GM12878 (cell line): ENCODE results near the gene MRPL39. TPM values are rescaled to one million over a fixed set of nuclear protein-coding genes. Genes with fewer than 3 reads are reported as not detected.

Source experiments
- ATAC-seq: fragments of 200-7000 bp; cut with Tn5 transposase; 3 replicates; pipeline ENCODE4 v1.9.1; 2020; ENCODE audit warnings: mild to moderate bottlenecking, moderate library complexity
- BruUV-seq: library from RNA; stranded (reverse); fragments of 400-500 nt; replicated peaks from 2 replicates; lab custom pipeline; 2021; lab: Mats Ljungman, UMichigan
- CTCF ChIA-PET: fragments of 300-600 bp; sonication (Branson Sonifier 250); formaldehyde crosslinking; extraction: SDS; loops from one replicate; lab custom pipeline; 2021; ENCODE audit warnings: inconsistent platforms; lab: Yijun Ruan, JAX
- POLR2A ChIA-PET: fragments of 350-600 bp; formaldehyde crosslinking; extraction: SDS; loops from one replicate; lab custom pipeline; 2021; ENCODE audit warnings: inconsistent platforms; lab: Charles Lee
- RAD21 ChIA-PET: fragments of 300-600 bp; sonication (Branson Sonifier 250); formaldehyde crosslinking; loops from one replicate; lab custom pipeline; 2023; ENCODE audit warnings: antibody characterized with exemption; ENCODE audit not compliant: unreplicated experiment; lab: Charles Lee
- SMC1A ChIA-PET: fragments of 300-600 bp; sonication (Branson Sonifier 250); formaldehyde crosslinking; loops from one replicate; lab custom pipeline; 2023; ENCODE audit not compliant: unreplicated experiment, uncharacterized antibody; lab: Charles Lee
- DNase-seq: peaks from one replicate; pipeline ENCODE4 v3.0.0-alpha.2; 2011; ENCODE audit warnings: low read depth, low spot score
- FAIRE-seq: peaks from 3 replicates; lab custom pipeline; 2011; peaks lifted over from hg19 to GRCh38; lab: Jason Lieb, UNC
- H2AFZ ChIP-seq: 2 replicates; pipeline ENCODE4 v1.6.0; 2011; ENCODE audit warnings: low read depth, low read length, control low read depth; ENCODE audit not compliant: control insufficient read depth
- H3K27ac ChIP-seq: 2 replicates; pipeline ENCODE4 v1.5.1; 2011; ENCODE audit warnings: control low read depth; ENCODE audit not compliant: control insufficient read depth, insufficient read depth
- H3K27me3 ChIP-seq, 2 experiments: replicated peaks in 1 of 2; 2 replicates each; pipeline versions ENCODE4 v1.6.0 to v1.6.1; 2011; ENCODE audit warnings: low read length in 1 of 2; ENCODE audit not compliant: control insufficient read depth in 2 of 2, insufficient read depth in 2 of 2
- H3K36me3 ChIP-seq, 2 experiments: 2 replicates each; pipeline ENCODE4 v1.5.1; 2011; ENCODE audit warnings: low read length in 1 of 2; ENCODE audit not compliant: control insufficient read depth in 2 of 2, insufficient read depth in 2 of 2
- H3K4me1 ChIP-seq: 2 replicates; pipeline ENCODE4 v1.6.1; 2011; ENCODE audit warnings: mild to moderate bottlenecking, low read length, moderate library complexity, mixed read lengths; ENCODE audit not compliant: control insufficient read depth, insufficient read depth
- H3K4me2 ChIP-seq: 2 replicates; pipeline ENCODE4 v1.6.0; 2011; ENCODE audit warnings: control low read depth; ENCODE audit not compliant: control insufficient read depth, insufficient read depth
- H3K4me3 ChIP-seq: fragments of 200-600 bp; sonication (generic); 2 replicates; pipeline ENCODE4 v1.5.1; 2016
- H3K79me2 ChIP-seq: 2 replicates; pipeline ENCODE4 v1.6.0; 2011; ENCODE audit warnings: low read length; ENCODE audit not compliant: control insufficient read depth, insufficient read depth
- H3K9ac ChIP-seq: 2 replicates; pipeline ENCODE4 v1.8.0; 2011; ENCODE audit warnings: low read length, control low read depth, mixed read lengths; ENCODE audit not compliant: control insufficient read depth, insufficient read depth
- H3K9me3 ChIP-seq: replicated peaks from 3 replicates; pipeline ENCODE4 v1.5.1; 2011; ENCODE audit warnings: mild to moderate bottlenecking, low read length; ENCODE audit not compliant: control insufficient read depth, insufficient read depth
- H4K20me1 ChIP-seq: 2 replicates; pipeline ENCODE4 v1.6.0; 2011; ENCODE audit not compliant: control insufficient read depth, insufficient read depth
- MTA2 ChIP-seq: fragments of 450-650 bp; IDR thresholded peaks from 2 replicates; pipeline ENCODE4 v1.6.1; 2016; ENCODE audit warnings: low read depth, mild to moderate bottlenecking, moderate library complexity
- RFX5 ChIP-seq: IDR thresholded peaks from 2 replicates; pipeline ENCODE4 v1.6.1; 2011; ENCODE audit warnings: low read depth, low read length, improper control_type of control experiment
- RUNX3 ChIP-seq: IDR thresholded peaks from 2 replicates; pipeline ENCODE4 v1.6.1; 2012; ENCODE audit warnings: low read length, inconsistent platforms
- SMC3 ChIP-seq: IDR thresholded peaks from 2 replicates; pipeline ENCODE4 v1.6.1; 2011; ENCODE audit warnings: low read length, improper control_type of control experiment, borderline replicate concordance
- SUZ12 ChIP-seq: fragments of 200-600 bp; sonication (generic); IDR thresholded peaks from one replicate; pipeline ENCODE4 v1.6.1; 2018; ENCODE audit warnings: antibody characterized with exemption, mild to moderate bottlenecking; ENCODE audit not compliant: unreplicated experiment
- TAF1 ChIP-seq: IDR thresholded peaks from 2 replicates; pipeline ENCODE4 v1.6.1; 2011; ENCODE audit warnings: mild to moderate bottlenecking, low read depth, low read length, borderline replicate concordance
- WGBS: methylation state at CpG from one replicate; pipeline ENCODE4 v1.1.6; 2016; ENCODE audit warnings: low lambda C conversion rate; ENCODE audit not compliant: insufficient replicate concordance, insufficient coverage; ENCODE audit errors: missing lambda C conversion rate; 5-methylcytosine and 5-hydroxymethylcytosine counted together
- in situ Hi-C: fragments of 300-500 bp; cut with MboI; formaldehyde crosslinking; loops from 9 replicates; pipeline ENCODE4 v1.14.3; 2018; ENCODE audit warnings: mixed read lengths
- intact Hi-C: fragments of 100-400 bp; cut with micrococcal nuclease; formaldehyde crosslinking; loops from one replicate; pipeline ENCODE4 v1.14.2; 2022; ENCODE audit not compliant: unreplicated experiment
- polyA plus RNA-seq, 11 experiments: library from polyadenylated mRNA; depleted of rRNA in 4 of 11; unstranded in 6 of 11; stranded (reverse) in 5 of 11; fragments of >200 nt; fragmentation: Nextera tagmentation in 4 of 11; fragmentation: Illumina TruSeq in 1 of 11; extraction: Ambion mirVana in 4 of 11; extraction: Trizol in 1 of 11; gene quantifications; 1 replicate in 1 of 11; 2 replicates in 10 of 11; pipeline versions ENCODE4 v1.2.1 to v1.2.3, GENCODE V29; 2011 to 2016; ENCODE audit warnings: inconsistent platforms in 2 of 11, missing spikeins in 2 of 11, low read depth in 1 of 11
- total RNA-seq, 4 experiments: library from RNA; depleted of rRNA in 3 of 4; stranded (reverse); fragments of >200 nt in 3 of 4; fragmentation: Illumina TruSeq in 1 of 4; extraction: Trizol in 1 of 4; gene quantifications; 2 replicates each; pipeline versions ENCODE4 v1.2.1 to v1.2.3, GENCODE V29; 2013 to 2021
- TF ChIP-seq, protein P1 (sequence below): fragments of 450-650 bp; IDR thresholded peaks from 2 replicates; pipeline ENCODE4 v1.6.1; 2017; ENCODE audit warnings: mild to moderate bottlenecking, moderate library complexity

The MRPL39 gene
- total and polyA plus RNA-seq, 10 of the 15 experiments (the other 5 are each of a cell fraction or from before 2014, with no cell fraction given), result 68.8 to 292 (median 120) TPM

DNA sequence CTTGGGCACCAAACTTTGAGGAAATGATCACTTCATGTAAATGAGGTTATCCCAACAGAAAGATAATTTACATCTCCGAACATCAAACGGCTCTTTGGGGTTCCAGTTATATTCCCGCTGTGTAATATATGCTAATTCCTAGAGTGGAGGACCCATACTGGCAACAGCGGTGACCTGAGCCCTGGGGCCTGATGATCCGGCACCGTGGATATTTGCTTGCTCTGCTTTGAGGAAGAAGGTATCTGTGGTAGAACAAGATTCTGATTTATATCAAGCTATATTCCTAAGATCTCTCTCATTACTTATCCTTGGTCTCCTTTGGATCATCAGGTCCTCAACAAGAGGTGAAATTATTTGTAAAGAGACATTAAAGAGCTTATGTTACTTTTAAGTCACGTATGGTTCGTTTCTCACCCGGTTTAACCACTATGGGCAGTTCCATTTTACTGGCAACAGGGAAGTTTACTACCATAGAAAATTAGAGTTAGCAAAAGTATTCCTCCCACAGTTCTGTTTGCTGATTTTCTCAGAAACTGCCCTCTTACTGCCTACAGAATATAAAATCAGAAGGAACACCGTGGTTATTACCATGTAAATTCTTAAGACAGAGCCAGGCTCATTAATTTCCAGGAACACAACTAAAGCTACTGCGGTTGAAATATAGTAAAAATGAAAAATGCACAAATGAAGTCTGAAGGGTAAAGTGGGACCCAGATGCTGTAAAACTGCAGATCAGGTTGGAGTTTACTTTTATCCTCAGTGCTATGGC is 56.7 kb downstream of the MRPL39 start:
- 6% methylated on average over 11 of the region's 11 CpGs for WGBS
- intact Hi-C loops (no loop called here), in situ Hi-C loops (no loop called here)
- no peak for DNase-seq
- H3K27ac ChIP-seq, result no peak overlapping the region
- H3K4me1 ChIP-seq, result peaks cover 4% of the 10 kb centered on the region
- ChIA-PET POLR2A (no interaction called here), RAD21 (no interaction called here), SMC1A (interaction anchor here (0.6 to 1.0 kb wide), 2 partner anchors 10 to 21 kb away, joined by 3 read pairs; no protein-coding TSS in a partner anchor), CTCF (no interaction called here)
- peak overlapping the region; percentile 10; the same call in 1 of the 2 replicates for H2AFZ ChIP-seq
- H3K9me3 ChIP-seq, result no peaks in the 10 kb centered on the region; the same call in 2 of the 3 replicates
- no peaks in the 10 kb centered on the region for H3K79me2 ChIP-seq
- peak overlapping the region; percentile 44 for H3K4me2 ChIP-seq
- no peaks in the 10 kb centered on the region for H3K27me3 ChIP-seq
- FAIRE-seq, result peak; percentile 70
- H3K4me3 ChIP-seq, result no peak overlapping the region
- H4K20me1 ChIP-seq, result no peaks in the 10 kb centered on the region
- no peak overlapping the region for H3K9ac ChIP-seq
- no peak for ATAC-seq
- H3K36me3 ChIP-seq, result no peaks in the 10 kb centered on the region
- TF ChIP-seq RUNX3 (peak; percentile 4; the same call in 1 of the 2 replicates), RFX5 (no peak)
- TF ChIP-seq, all 136 proteins: peak for 1
- BruUV-seq, result no TSS peak

DNA sequence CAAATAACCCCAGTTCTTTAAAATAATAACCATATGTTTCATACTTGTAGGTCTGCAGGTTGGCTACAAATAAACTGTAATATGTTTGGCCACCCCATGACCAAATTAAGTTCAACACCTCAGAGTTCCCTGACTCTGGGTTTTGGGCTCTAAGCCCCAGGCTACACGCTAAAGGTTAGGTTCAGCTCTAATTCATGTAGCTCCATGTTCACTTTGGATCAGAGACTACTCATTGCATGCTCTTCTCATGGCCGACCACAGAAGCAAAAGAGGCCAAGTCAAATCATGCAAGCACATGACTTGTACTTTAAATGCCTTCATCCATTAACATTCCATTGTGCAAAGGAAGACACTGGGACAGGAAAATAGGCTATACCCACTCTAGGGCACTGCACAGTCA is 66.2 kb downstream of the MRPL39 start:
- intact Hi-C loops, result no loop called here

More for the DNA sequence above, 66.2 kb downstream of the MRPL39 start:
- no TSS peak for BruUV-seq
- H3K4me1 ChIP-seq, result no peaks in the 10 kb centered on the region
- H3K27ac ChIP-seq, result no peak overlapping the region
- CTCF ChIA-PET, result no interaction called here
- peaks cover 25% of the 10 kb centered on the region for H3K9me3 ChIP-seq
- POLR2A ChIA-PET, result no interaction called here
- no peak overlapping the region for H3K4me3 ChIP-seq
- H3K27me3 ChIP-seq, result no peaks in the 10 kb centered on the region
- RAD21 ChIA-PET, result no interaction called here
- H3K79me2 ChIP-seq, result no peaks in the 10 kb centered on the region
- SMC1A ChIA-PET, result interaction anchor here (0.9 to 2.3 kb wide), 6 partner anchors 9 to 116 kb away, joined by 3 to 9 read pairs (median 4); no protein-coding TSS in a partner anchor
- H2AFZ ChIP-seq, result no peak overlapping the region
- WGBS, result 19% methylated on average over 2 of the region's 2 CpGs
- H4K20me1 ChIP-seq, result no peaks in the 10 kb centered on the region
- TF ChIP-seq MTA2, result no peak
- no peak for TF ChIP-seq TAF1
- TF ChIP-seq SMC3, result no peak
- TF ChIP-seq, protein P1, sequence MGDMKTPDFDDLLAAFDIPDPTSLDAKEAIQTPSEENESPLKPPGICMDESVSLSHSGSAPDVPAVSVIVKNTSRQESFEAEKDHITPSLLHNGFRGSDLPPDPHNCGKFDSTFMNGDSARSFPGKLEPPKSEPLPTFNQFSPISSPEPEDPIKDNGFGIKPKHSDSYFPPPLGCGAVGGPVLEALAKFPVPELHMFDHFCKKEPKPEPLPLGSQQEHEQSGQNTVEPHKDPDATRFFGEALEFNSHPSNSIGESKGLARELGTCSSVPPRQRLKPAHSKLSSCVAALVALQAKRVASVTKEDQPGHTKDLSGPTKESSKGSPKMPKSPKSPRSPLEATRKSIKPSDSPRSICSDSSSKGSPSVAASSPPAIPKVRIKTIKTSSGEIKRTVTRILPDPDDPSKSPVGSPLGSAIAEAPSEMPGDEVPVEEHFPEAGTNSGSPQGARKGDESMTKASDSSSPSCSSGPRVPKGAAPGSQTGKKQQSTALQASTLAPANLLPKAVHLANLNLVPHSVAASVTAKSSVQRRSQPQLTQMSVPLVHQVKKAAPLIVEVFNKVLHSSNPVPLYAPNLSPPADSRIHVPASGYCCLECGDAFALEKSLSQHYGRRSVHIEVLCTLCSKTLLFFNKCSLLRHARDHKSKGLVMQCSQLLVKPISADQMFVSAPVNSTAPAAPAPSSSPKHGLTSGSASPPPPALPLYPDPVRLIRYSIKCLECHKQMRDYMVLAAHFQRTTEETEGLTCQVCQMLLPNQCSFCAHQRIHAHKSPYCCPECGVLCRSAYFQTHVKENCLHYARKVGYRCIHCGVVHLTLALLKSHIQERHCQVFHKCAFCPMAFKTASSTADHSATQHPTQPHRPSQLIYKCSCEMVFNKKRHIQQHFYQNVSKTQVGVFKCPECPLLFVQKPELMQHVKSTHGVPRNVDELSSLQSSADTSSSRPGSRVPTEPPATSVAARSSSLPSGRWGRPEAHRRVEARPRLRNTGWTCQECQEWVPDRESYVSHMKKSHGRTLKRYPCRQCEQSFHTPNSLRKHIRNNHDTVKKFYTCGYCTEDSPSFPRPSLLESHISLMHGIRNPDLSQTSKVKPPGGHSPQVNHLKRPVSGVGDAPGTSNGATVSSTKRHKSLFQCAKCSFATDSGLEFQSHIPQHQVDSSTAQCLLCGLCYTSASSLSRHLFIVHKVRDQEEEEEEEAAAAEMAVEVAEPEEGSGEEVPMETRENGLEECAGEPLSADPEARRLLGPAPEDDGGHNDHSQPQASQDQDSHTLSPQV, result no peak
- TF ChIP-seq SUZ12, result no peak
- in situ Hi-C loops, result no loop called here
- no peaks in the 10 kb centered on the region for H3K36me3 ChIP-seq
- no peak overlapping the region for H3K9ac ChIP-seq
- ATAC-seq, result no peak
- FAIRE-seq, result no peak
- H3K4me2 ChIP-seq, result no peak overlapping the region
- DNase-seq, result no peak
